NCI-H2227 (cell line): Measurements from ENCODE around the gene LGALS16.
"Not testable (repeated sequence)": the region's sequence is repeated elsewhere in the genome, so short reads cannot be mapped to it uniquely, and the experiment has no call there.

Source experiments
- DNase-seq: peaks from one replicate; lab custom pipeline; 2025; ENCODE audit not compliant: unreplicated experiment; lab: John Stamatoyannopoulos, UW

Gene LGALS16

GRCh38 chr19:39655613-39656012 lies at the start of gene LGALS16:
Gene LGALS16 (plus strand): TSS chr19:39655913. CDS start chr19:39655962, 49 bp downstream.
- DNase-seq = peak; percentile 52

GRCh38 chr19:39607021-39607420 lies 48.7 kb upstream of the LGALS16 start:
- DNase-seq = no peak

- DNase-seq = no peak
Measured at GRCh38 chr19:39607561-39607960, 48.2 kb upstream of the LGALS16 start.

- DNase-seq = no peak
Measured at GRCh38 chr19:39613597-39613996, 42.1 kb upstream of the LGALS16 start.

- DNase-seq = no peak
Measured at GRCh38 chr19:39617745-39618144, 38.0 kb upstream of the LGALS16 start.

GRCh38 chr19:39623946-39624345 lies 31.8 kb upstream of the LGALS16 start:
- no peak for DNase-seq

GRCh38 chr19:39627631-39628030 lies 28.1 kb upstream of the LGALS16 start:
- DNase-seq = peak; percentile 42

GRCh38 chr19:39631178-39631577 lies 24.5 kb upstream of the LGALS16 start:
- DNase-seq = no peak

GRCh38 chr19:39631626-39632025 lies 24.1 kb upstream of the LGALS16 start:
- DNase-seq = no peak

GRCh38 chr19:39637891-39638290 lies 17.8 kb upstream of the LGALS16 start:
- DNase-seq = no peak

- no peak for DNase-seq
Measured at GRCh38 chr19:39641773-39642172, 13.9 kb upstream of the LGALS16 start.

- DNase-seq = no peak
Measured at GRCh38 chr19:39643591-39643990, 12.1 kb upstream of the LGALS16 start.

- no peak for DNase-seq
Measured at GRCh38 chr19:39645800-39646411, 9.8 kb upstream of the LGALS16 start.

GRCh38 chr19:39647918-39648317 lies 7.8 kb upstream of the LGALS16 start:
- no peak for DNase-seq

- DNase-seq = no peak
Measured at GRCh38 chr19:39659791-39660190, 4.1 kb downstream of the LGALS16 start.

- no peak for DNase-seq
Measured at GRCh38 chr19:39660661-39661060, 4.9 kb downstream of the LGALS16 start.

- no peak for DNase-seq
Measured at GRCh38 chr19:39661565-39661964, 5.9 kb downstream of the LGALS16 start.

- DNase-seq = not testable (repeated sequence)
Measured at GRCh38 chr19:39669860-39670259, 14.1 kb downstream of the LGALS16 start.

GRCh38 chr19:39670998-39671397 lies 15.3 kb downstream of the LGALS16 start:
- peak; percentile 50 for DNase-seq

GRCh38 chr19:39671739-39672363 lies 16.1 kb downstream of the LGALS16 start:
- DNase-seq = peak; percentile 98

- DNase-seq = no peak
Measured at GRCh38 chr19:39672473-39672872, 16.8 kb downstream of the LGALS16 start.

- DNase-seq = not testable (repeated sequence)
Measured at GRCh38 chr19:39673862-39674261, 18.1 kb downstream of the LGALS16 start.

GRCh38 chr19:39676004-39676403 lies 20.3 kb downstream of the LGALS16 start:
- no peak for DNase-seq
